WTC11 (cell line): ENCODE data around the gene KIAA2012. TPM values are rescaled to one million over a fixed set of nuclear protein-coding genes. Genes with fewer than 3 reads are reported as not detected.

Experiments used
- CBFB ChIP-seq: sonication (generic); formaldehyde crosslinking; IDR thresholded peaks from 2 replicates; pipeline ENCODE4 v1.8.1; 2022; ENCODE audit warnings: mild to moderate bottlenecking, low read depth, missing genetic modification reagents
- EMX1 ChIP-seq: fragments of 250-450 bp; sonication (Bioruptor Pico); IDR thresholded peaks from 2 replicates; pipeline ENCODE4 v1.8.0; 2021; ENCODE audit warnings: mild to moderate bottlenecking
- FOXJ3 ChIP-seq: sonication (generic); formaldehyde crosslinking; IDR thresholded peaks from 2 replicates; pipeline ENCODE4 v1.9.0; 2021; ENCODE audit warnings: missing genetic modification reagents, mild to moderate bottlenecking, borderline replicate concordance
- GABPB1 ChIP-seq: sonication (generic); formaldehyde crosslinking; IDR thresholded peaks from 2 replicates; pipeline ENCODE4 v1.8.1; 2023; ENCODE audit warnings: mild to moderate bottlenecking, missing genetic modification reagents
- GRHL2 ChIP-seq: fragments of 250-450 bp; sonication (Bioruptor Pico); IDR thresholded peaks from 2 replicates; pipeline ENCODE4 v1.8.0; 2022; ENCODE audit warnings: mild to moderate bottlenecking, moderate library complexity; ENCODE audit not compliant: insufficient replicate concordance, severe bottlenecking
- HMGA2 ChIP-seq: fragments of 250-450 bp; sonication (Bioruptor Pico); IDR thresholded peaks from 2 replicates; pipeline ENCODE4 v1.4.0; 2021; ENCODE audit warnings: mild to moderate bottlenecking, moderate library complexity
- MXD4 ChIP-seq: fragments of 250-450 bp; sonication (Bioruptor Pico); IDR thresholded peaks from 2 replicates; pipeline ENCODE4 v1.8.0; 2021; ENCODE audit warnings: mild to moderate bottlenecking, moderate library complexity, borderline replicate concordance
- MYBL2 ChIP-seq: sonication (generic); formaldehyde crosslinking; IDR thresholded peaks from 2 replicates; pipeline ENCODE4 v1.8.1; 2023; ENCODE audit warnings: mild to moderate bottlenecking, moderate library complexity, missing genetic modification reagents
- NFYB ChIP-seq: sonication (generic); formaldehyde crosslinking; conservative IDR thresholded peaks from 2 replicates; pipeline ENCODE4 v1.8.0; 2022; ENCODE audit warnings: low read depth, missing genetic modification reagents
- NR1H2 ChIP-seq: sonication (generic); formaldehyde crosslinking; IDR thresholded peaks from 2 replicates; pipeline ENCODE4 v1.9.0; 2021; ENCODE audit warnings: mild to moderate bottlenecking, moderate library complexity, missing genetic modification reagents
- NR2C2 ChIP-seq: sonication (generic); formaldehyde crosslinking; IDR thresholded peaks from 2 replicates; pipeline ENCODE4 v1.8.0; 2022; ENCODE audit warnings: mild to moderate bottlenecking, missing genetic modification reagents
- RORB ChIP-seq: fragments of 250-450 bp; sonication (Bioruptor Pico); IDR thresholded peaks from 2 replicates; pipeline ENCODE4 v1.9.0; 2021; ENCODE audit warnings: mild to moderate bottlenecking
- TEAD1 ChIP-seq: sonication (generic); formaldehyde crosslinking; IDR thresholded peaks from 2 replicates; pipeline ENCODE4 v1.8.0; 2022; ENCODE audit warnings: mild to moderate bottlenecking, missing genetic modification reagents
- TEAD4 ChIP-seq: sonication (generic); formaldehyde crosslinking; IDR thresholded peaks from 2 replicates; pipeline ENCODE4 v1.8.0; 2022; ENCODE audit warnings: mild to moderate bottlenecking, missing genetic modification reagents
- ZBTB21 ChIP-seq: sonication (generic); formaldehyde crosslinking; IDR thresholded peaks from 2 replicates; pipeline ENCODE4 v1.8.1; 2023; ENCODE audit warnings: mild to moderate bottlenecking, missing genetic modification reagents, borderline replicate concordance
- ZNF121 ChIP-seq: sonication (generic); formaldehyde crosslinking; IDR thresholded peaks from 2 replicates; pipeline ENCODE4 v1.8.0; 2023; ENCODE audit warnings: missing genetic modification reagents
- ZNF232 ChIP-seq: sonication (generic); formaldehyde crosslinking; IDR thresholded peaks from 2 replicates; pipeline ENCODE4 v1.8.0; 2022; ENCODE audit warnings: mild to moderate bottlenecking, missing genetic modification reagents
- ZNF263 ChIP-seq: sonication (generic); formaldehyde crosslinking; IDR thresholded peaks from 2 replicates; pipeline ENCODE4 v1.8.1; 2022; ENCODE audit warnings: low read depth, mild to moderate bottlenecking, moderate library complexity, missing genetic modification reagents
- ZNF317 ChIP-seq: sonication (generic); formaldehyde crosslinking; IDR thresholded peaks from 2 replicates; pipeline ENCODE4 v1.8.1; 2023; ENCODE audit warnings: low read depth, mild to moderate bottlenecking, moderate library complexity, missing genetic modification reagents, borderline replicate concordance
- ZNF423 ChIP-seq: fragments of 250-450 bp; sonication (Bioruptor Pico); IDR thresholded peaks from 2 replicates; pipeline ENCODE4 v2.1.2; 2022; ENCODE audit warnings: mild to moderate bottlenecking, moderate library complexity
- total RNA-seq: library from RNA; stranded (reverse); gene quantifications from 3 replicates; pipeline ENCODE4 v1.2.3, GENCODE V29; 2021
- TF ChIP-seq, protein P1 (sequence below): sonication (generic); formaldehyde crosslinking; IDR thresholded peaks from 2 replicates; pipeline ENCODE4 v1.8.0; 2023; ENCODE audit warnings: mild to moderate bottlenecking, missing genetic modification reagents
- TF ChIP-seq, protein P2 (sequence below): sonication (generic); formaldehyde crosslinking; IDR thresholded peaks from 2 replicates; pipeline ENCODE4 v1.8.1; 2022; ENCODE audit warnings: missing genetic modification reagents, borderline replicate concordance
- TF ChIP-seq, protein P3 (sequence below): sonication (generic); formaldehyde crosslinking; IDR thresholded peaks from 2 replicates; pipeline ENCODE4 v1.8.1; 2023; ENCODE audit warnings: mild to moderate bottlenecking, moderate library complexity, missing genetic modification reagents
- TF ChIP-seq, protein P4 (sequence below): fragments of 200-600 bp; IDR thresholded peaks from 2 replicates; pipeline ENCODE4 v1.8.0; 2022; ENCODE audit warnings: antibody characterized with exemption
- TF ChIP-seq, protein P5 (sequence below): sonication (generic); formaldehyde crosslinking; conservative IDR thresholded peaks from 2 replicates; pipeline ENCODE4 v1.8.1; 2022; ENCODE audit warnings: mild to moderate bottlenecking, missing genetic modification reagents
- TF ChIP-seq, protein P6 (sequence below): sonication (generic); formaldehyde crosslinking; IDR thresholded peaks from 2 replicates; pipeline ENCODE4 v1.8.0; 2022; ENCODE audit warnings: mild to moderate bottlenecking, missing genetic modification reagents
- TF ChIP-seq, protein P7 (sequence below): sonication (generic); formaldehyde crosslinking; IDR thresholded peaks from 2 replicates; pipeline ENCODE4 v1.8.1; 2022; ENCODE audit warnings: mild to moderate bottlenecking, moderate library complexity, missing genetic modification reagents
- TF ChIP-seq, protein P8 (sequence below): fragments of 250-450 bp; sonication (Bioruptor Pico); conservative IDR thresholded peaks from 2 replicates; pipeline ENCODE4 v1.9.0; 2021; ENCODE audit warnings: mild to moderate bottlenecking

Gene KIAA2012
- total RNA-seq, 1 experiment from 2014 or later: not detected

DNA sequence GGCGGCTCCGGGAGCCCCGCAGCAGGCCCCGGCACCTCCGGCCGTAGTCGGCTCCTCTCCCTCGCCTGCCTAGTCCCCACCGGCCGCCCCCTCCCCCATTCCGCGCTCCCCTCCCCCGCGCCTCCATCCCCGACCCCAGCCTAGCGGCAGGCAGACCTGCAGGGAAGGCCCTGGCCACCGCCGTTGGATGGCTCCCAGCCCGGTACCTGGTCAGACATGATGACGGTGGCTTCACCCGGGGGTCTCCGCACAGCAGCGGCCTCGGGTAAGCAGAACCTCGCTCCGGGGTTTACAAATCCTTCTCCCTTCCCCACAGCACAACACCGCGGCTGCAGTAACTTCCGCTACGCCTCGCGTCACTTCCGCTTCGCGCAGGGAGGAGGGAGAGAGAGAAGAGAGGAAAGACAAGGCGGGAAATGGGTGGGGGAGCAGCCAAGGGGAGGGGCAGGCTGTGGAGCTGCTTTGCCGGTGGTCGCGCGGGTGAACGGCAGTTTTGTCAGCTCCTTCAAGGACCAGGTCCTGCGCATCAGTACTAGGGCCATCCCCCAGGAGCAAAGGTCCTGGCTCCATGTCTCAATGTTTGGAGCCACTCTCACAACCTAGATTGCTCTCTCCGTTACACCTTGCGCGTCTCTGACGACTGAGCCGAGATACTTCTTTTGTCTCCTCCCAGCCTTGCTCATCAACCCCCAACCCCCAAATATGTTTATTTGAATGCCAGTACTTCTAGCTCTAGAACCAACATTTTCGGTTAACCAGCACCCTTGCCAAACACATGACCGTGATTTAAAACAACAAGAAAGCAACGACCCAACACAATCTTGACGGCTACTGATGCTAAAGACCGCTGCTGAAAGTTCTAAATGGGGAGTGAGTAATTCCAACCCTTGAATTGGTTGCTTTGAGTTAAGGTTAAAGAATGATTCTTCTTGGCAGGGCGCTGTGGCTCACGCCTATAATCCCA lies 165.5 kb downstream of the KIAA2012 start, which contains the start of gene SUMO1 (continued):
- TF ChIP-seq, protein P1, sequence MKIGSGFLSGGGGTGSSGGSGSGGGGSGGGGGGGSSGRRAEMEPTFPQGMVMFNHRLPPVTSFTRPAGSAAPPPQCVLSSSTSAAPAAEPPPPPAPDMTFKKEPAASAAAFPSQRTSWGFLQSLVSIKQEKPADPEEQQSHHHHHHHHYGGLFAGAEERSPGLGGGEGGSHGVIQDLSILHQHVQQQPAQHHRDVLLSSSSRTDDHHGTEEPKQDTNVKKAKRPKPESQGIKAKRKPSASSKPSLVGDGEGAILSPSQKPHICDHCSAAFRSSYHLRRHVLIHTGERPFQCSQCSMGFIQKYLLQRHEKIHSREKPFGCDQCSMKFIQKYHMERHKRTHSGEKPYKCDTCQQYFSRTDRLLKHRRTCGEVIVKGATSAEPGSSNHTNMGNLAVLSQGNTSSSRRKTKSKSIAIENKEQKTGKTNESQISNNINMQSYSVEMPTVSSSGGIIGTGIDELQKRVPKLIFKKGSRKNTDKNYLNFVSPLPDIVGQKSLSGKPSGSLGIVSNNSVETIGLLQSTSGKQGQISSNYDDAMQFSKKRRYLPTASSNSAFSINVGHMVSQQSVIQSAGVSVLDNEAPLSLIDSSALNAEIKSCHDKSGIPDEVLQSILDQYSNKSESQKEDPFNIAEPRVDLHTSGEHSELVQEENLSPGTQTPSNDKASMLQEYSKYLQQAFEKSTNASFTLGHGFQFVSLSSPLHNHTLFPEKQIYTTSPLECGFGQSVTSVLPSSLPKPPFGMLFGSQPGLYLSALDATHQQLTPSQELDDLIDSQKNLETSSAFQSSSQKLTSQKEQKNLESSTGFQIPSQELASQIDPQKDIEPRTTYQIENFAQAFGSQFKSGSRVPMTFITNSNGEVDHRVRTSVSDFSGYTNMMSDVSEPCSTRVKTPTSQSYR (CRISPR knock-in tag): peak; percentile 90
- no peak for TF ChIP-seq ZNF232 (CRISPR knock-in tag)
- no peak for TF ChIP-seq ZNF121 (CRISPR knock-in tag)
- no peak for TF ChIP-seq ZNF423
- TF ChIP-seq ZBTB21: no peak
- TF ChIP-seq, protein P2, sequence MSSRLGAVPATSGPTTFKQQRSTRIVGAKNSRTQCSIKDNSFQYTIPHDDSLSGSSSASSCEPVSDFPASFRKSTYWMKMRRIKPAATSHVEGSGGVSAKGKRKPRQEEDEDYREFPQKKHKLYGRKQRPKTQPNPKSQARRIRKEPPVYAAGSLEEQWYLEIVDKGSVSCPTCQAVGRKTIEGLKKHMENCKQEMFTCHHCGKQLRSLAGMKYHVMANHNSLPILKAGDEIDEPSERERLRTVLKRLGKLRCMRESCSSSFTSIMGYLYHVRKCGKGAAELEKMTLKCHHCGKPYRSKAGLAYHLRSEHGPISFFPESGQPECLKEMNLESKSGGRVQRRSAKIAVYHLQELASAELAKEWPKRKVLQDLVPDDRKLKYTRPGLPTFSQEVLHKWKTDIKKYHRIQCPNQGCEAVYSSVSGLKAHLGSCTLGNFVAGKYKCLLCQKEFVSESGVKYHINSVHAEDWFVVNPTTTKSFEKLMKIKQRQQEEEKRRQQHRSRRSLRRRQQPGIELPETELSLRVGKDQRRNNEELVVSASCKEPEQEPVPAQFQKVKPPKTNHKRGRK: no peak
- TF ChIP-seq MXD4 (CRISPR knock-in tag): no peak
- TF ChIP-seq MYBL2: peak; percentile 77; the same call in 1 of the 2 replicates
- no peak for TF ChIP-seq TEAD4 (CRISPR knock-in tag)
- TF ChIP-seq NR2C2 (CRISPR knock-in tag): no peak
- TF ChIP-seq GRHL2: no peak
- no peak for TF ChIP-seq FOXJ3 (CRISPR knock-in tag)
- TF ChIP-seq RORB (CRISPR knock-in tag): no peak
- TF ChIP-seq TEAD1 (CRISPR knock-in tag): peak; percentile 79; the same call in 1 of the 2 replicates
- TF ChIP-seq, protein P3, sequence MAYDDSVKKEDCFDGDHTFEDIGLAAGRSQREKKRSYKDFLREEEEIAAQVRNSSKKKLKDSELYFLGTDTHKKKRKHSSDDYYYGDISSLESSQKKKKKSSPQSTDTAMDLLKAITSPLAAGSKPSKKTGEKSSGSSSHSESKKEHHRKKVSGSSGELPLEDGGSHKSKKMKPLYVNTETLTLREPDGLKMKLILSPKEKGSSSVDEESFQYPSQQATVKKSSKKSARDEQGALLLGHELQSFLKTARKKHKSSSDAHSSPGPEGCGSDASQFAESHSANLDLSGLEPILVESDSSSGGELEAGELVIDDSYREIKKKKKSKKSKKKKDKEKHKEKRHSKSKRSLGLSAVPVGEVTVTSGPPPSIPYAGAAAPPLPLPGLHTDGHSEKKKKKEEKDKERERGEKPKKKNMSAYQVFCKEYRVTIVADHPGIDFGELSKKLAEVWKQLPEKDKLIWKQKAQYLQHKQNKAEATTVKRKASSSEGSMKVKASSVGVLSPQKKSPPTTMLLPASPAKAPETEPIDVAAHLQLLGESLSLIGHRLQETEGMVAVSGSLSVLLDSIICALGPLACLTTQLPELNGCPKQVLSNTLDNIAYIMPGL: peak; percentile 55; the same call in 1 of the 2 replicates
- TF ChIP-seq, protein P4, sequence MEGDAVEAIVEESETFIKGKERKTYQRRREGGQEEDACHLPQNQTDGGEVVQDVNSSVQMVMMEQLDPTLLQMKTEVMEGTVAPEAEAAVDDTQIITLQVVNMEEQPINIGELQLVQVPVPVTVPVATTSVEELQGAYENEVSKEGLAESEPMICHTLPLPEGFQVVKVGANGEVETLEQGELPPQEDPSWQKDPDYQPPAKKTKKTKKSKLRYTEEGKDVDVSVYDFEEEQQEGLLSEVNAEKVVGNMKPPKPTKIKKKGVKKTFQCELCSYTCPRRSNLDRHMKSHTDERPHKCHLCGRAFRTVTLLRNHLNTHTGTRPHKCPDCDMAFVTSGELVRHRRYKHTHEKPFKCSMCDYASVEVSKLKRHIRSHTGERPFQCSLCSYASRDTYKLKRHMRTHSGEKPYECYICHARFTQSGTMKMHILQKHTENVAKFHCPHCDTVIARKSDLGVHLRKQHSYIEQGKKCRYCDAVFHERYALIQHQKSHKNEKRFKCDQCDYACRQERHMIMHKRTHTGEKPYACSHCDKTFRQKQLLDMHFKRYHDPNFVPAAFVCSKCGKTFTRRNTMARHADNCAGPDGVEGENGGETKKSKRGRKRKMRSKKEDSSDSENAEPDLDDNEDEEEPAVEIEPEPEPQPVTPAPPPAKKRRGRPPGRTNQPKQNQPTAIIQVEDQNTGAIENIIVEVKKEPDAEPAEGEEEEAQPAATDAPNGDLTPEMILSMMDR: no peak
- no peak for TF ChIP-seq NR1H2 (CRISPR knock-in tag)
- TF ChIP-seq, protein P5, sequence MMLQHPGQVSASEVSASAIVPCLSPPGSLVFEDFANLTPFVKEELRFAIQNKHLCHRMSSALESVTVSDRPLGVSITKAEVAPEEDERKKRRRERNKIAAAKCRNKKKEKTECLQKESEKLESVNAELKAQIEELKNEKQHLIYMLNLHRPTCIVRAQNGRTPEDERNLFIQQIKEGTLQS (CRISPR knock-in tag): no peak
- no peak for TF ChIP-seq ZNF317 (CRISPR knock-in tag)
- TF ChIP-seq, protein P6, sequence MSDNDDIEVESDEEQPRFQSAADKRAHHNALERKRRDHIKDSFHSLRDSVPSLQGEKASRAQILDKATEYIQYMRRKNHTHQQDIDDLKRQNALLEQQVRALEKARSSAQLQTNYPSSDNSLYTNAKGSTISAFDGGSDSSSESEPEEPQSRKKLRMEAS (CRISPR knock-in tag): peak; percentile 77; the same call in 1 of the 2 replicates
- no peak for TF ChIP-seq HMGA2 (CRISPR knock-in tag)
- TF ChIP-seq, protein P7, sequence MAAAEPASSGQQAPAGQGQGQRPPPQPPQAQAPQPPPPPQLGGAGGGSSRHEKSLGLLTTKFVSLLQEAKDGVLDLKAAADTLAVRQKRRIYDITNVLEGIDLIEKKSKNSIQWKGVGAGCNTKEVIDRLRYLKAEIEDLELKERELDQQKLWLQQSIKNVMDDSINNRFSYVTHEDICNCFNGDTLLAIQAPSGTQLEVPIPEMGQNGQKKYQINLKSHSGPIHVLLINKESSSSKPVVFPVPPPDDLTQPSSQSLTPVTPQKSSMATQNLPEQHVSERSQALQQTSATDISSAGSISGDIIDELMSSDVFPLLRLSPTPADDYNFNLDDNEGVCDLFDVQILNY: peak; percentile 98
- TF ChIP-seq GABPB1 (CRISPR knock-in tag): peak; percentile 94
- no peak for TF ChIP-seq ZNF263 (CRISPR knock-in tag)
- TF ChIP-seq, protein P8, sequence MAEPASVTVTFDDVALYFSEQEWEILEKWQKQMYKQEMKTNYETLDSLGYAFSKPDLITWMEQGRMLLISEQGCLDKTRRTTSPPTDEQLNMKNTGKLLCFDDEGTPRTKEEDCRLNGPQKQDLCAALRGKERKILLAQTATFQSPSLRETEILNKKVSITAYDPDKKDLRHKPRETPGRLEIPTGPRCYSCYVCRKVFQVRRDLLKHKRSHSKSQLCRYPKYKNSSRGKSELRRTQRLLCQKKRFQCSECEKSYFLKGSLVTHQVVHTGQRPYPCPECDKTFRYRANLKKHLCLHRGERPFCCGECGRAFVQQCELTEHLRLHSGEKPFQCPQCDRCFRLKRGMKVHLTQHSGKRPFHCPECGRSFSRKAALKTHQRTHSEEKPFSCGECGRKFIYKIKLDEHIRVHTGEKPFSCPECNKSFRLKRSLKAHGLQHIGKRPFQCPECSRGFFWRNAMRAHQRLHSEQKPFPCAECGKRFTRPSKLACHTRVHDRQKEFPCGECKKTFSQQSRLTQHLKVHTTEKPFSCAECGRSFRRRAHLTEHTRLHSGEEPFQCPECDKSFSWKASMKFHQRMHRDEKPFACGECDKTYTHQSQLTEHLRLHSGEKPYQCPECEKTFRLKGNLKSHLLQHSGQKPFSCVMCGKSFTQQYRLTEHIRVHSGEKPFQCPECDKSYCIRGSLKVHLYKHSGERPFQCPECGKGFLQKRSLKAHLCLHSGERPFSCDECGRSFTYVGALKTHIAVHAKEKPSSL (CRISPR knock-in tag): no peak
- no peak for TF ChIP-seq CBFB (CRISPR knock-in tag)
- no peak for TF ChIP-seq NFYB (CRISPR knock-in tag)
- no peak for TF ChIP-seq EMX1 (CRISPR knock-in tag)
